K562 (cell line): Measurements from ENCODE around the gene BCAS4. TPM values are rescaled to one million over a fixed set of nuclear protein-coding genes. Genes with fewer than 3 reads are reported as not detected.

Source experiments
- CBX8 ChIP-seq: fragments of 200-600 bp; sonication (generic); IDR thresholded peaks from 2 replicates; pipeline ENCODE4 v1.6.1; 2012; ENCODE audit warnings: borderline replicate concordance, mixed run types, low read depth, mild to moderate bottlenecking, moderate library complexity, mixed read lengths, low read length, control low read depth, inconsistent platforms; ENCODE audit not compliant: poor library complexity, severe bottlenecking; ENCODE audit errors: extremely low read depth
- CCNT2 ChIP-seq: IDR thresholded peaks from 2 replicates; pipeline ENCODE4 v1.6.1; 2011; ENCODE audit warnings: borderline replicate concordance, low read depth, mild to moderate bottlenecking, moderate library complexity, mixed read lengths, low read length; ENCODE audit not compliant: insufficient read length; ENCODE audit errors: extremely low read depth
- ID3 ChIP-seq, 2 experiments: fragments of 250-450 bp in 1 of 2; fragments of 450-650 bp in 1 of 2; sonication (Bioruptor Pico) in 1 of 2; IDR thresholded peaks; 2 replicates each; pipeline versions ENCODE4 v1.6.1 to v1.8.0; 2016 to 2021; ENCODE audit warnings: mild to moderate bottlenecking in 2 of 2, moderate library complexity in 2 of 2, missing compliant biosample characterization in 1 of 2, missing genetic modification characterization in 1 of 2
- KDM2B ChIP-seq: fragments of 250-450 bp; sonication (Bioruptor Pico); IDR thresholded peaks from 2 replicates; pipeline ENCODE4 v1.8.0; 2021; ENCODE audit warnings: mild to moderate bottlenecking, moderate library complexity
- NONO ChIP-seq, 2 experiments: fragments of 200-400 bp in 1 of 2; fragments of 450-650 bp in 1 of 2; formaldehyde crosslinking in 1 of 2; IDR thresholded peaks; 2 replicates each; pipeline ENCODE4 v1.6.1; 2017; ENCODE audit warnings: low read depth in 2 of 2, mild to moderate bottlenecking in 2 of 2, moderate library complexity in 2 of 2, low read length in 1 of 2
- POLR2B ChIP-seq: fragments of 450-650 bp; IDR thresholded peaks from 2 replicates; pipeline ENCODE4 v1.6.1; 2018; ENCODE audit warnings: low read depth; ENCODE audit not compliant: partially characterized antibody
- REST ChIP-seq, 2 experiments: fragments of 450-650 bp; formaldehyde crosslinking in 1 of 2; IDR thresholded peaks; 2 replicates each; pipeline versions ENCODE4 v1.4.0 to v1.6.1; 2014 to 2020; ENCODE audit warnings: mild to moderate bottlenecking in 2 of 2, borderline replicate concordance in 1 of 2, low read depth in 1 of 2
- RFX7 ChIP-seq: fragments of 250-450 bp; sonication (Bioruptor Pico); IDR thresholded peaks from 2 replicates; pipeline ENCODE4 v1.5.1; 2021; ENCODE audit warnings: mild to moderate bottlenecking
- RNF2 ChIP-seq: sonication (generic); IDR thresholded peaks from 2 replicates; pipeline ENCODE4 v1.6.1; 2016
- SMARCA5 ChIP-seq: fragments of 450-650 bp; IDR thresholded peaks from 2 replicates; pipeline ENCODE4 v1.6.1; 2016
- SMARCB1 ChIP-seq: IDR thresholded peaks from 2 replicates; pipeline ENCODE4 v1.6.1; 2011; ENCODE audit warnings: improper control_type of control experiment, low read depth; ENCODE audit not compliant: insufficient read length
- XRCC5 ChIP-seq: fragments of 200-400 bp; formaldehyde crosslinking; IDR thresholded peaks from 2 replicates; pipeline ENCODE4 v1.6.1; 2017; ENCODE audit warnings: low read depth, mild to moderate bottlenecking, low read length
- ZNF184 ChIP-seq: sonication (generic); formaldehyde crosslinking; IDR thresholded peaks from 2 replicates; pipeline ENCODE4 v1.5.0; 2020; ENCODE audit warnings: missing genetic modification reagents
- ZNF253 ChIP-seq: fragments of 250-450 bp; sonication (Bioruptor Pico); conservative IDR thresholded peaks from 2 replicates; pipeline ENCODE4 v1.6.1; 2021; ENCODE audit warnings: mild to moderate bottlenecking
- ZNF354B ChIP-seq: fragments of 250-450 bp; sonication (Bioruptor Pico); IDR thresholded peaks from 2 replicates; pipeline ENCODE4 v1.4.0; 2020
- ZZZ3 ChIP-seq: fragments of 450-650 bp; IDR thresholded peaks from 2 replicates; pipeline ENCODE4 v1.6.1; 2016; ENCODE audit warnings: antibody characterized with exemption, mild to moderate bottlenecking, moderate library complexity
- polyA plus RNA-seq, 8 experiments: library from polyadenylated mRNA; depleted of rRNA in 4 of 8; stranded (reverse) in 5 of 8; unstranded in 3 of 8; fragments of >200 nt; fragmentation: Nextera tagmentation in 2 of 8; fragmentation: Illumina TruSeq in 1 of 8; extraction: Ambion mirVana in 2 of 8; extraction: Trizol in 1 of 8; gene quantifications; 2 replicates each; pipeline versions ENCODE4 v1.2.1 to v1.2.3, GENCODE V29; 2011 to 2014; ENCODE audit warnings: inconsistent platforms in 1 of 8, missing spikeins in 1 of 8
- total RNA-seq, 7 experiments: library from RNA; depleted of rRNA in 6 of 7; stranded (reverse); fragments of >200 nt in 6 of 7; fragmentation: Illumina TruSeq in 2 of 7; extraction: Trizol in 2 of 7; gene quantifications; 2 replicates each; pipeline versions ENCODE4 v1.2.1 to v1.2.3, GENCODE V29; 2011 to 2021; ENCODE audit warnings: low replicate concordance in 1 of 7

The BCAS4 gene
- total and polyA plus RNA-seq, 9 of the 15 experiments (the other 6 are each of a cell fraction or from before 2014, with no cell fraction given): 0.15 to 2.3 (median 0.47) TPM

- TF ChIP-seq ZNF354B (CRISPR knock-in tag) (no peak), ZZZ3 (no peak), KDM2B (CRISPR knock-in tag) (peak; percentile 90; the same call in 1 of the 2 replicates), XRCC5 (no peak), SMARCB1 (no peak), ZNF184 (CRISPR knock-in tag) (no peak), NONO (IDR thresholded peaks at IDR 0.05; ENCODE audit: low read depth in 2 of 2, low read length in 1 of 2) (peak in 1 of 2 experiments; percentile 81; a peak in 2 of 4 replicates), CCNT2 (peak; percentile 81), CBX8 (no peak), ZNF253 (CRISPR knock-in tag) (no peak), POLR2B (no peak), ID3 (CRISPR knock-in tag; IDR thresholded peaks at IDR 0.05) (no peak), ID3 (tag; IDR thresholded peaks at IDR 0.05) (peak; percentile 58; the same call in 1 of the 2 replicates), RNF2 (no peak), SMARCA5 (no peak), REST (IDR thresholded peaks at IDR 0.05; ENCODE audit: borderline replicate concordance) (peak; percentile 54), REST (CRISPR knock-in tag; IDR thresholded peaks at IDR 0.05; ENCODE audit: low read depth) (no peak), RFX7 (CRISPR knock-in tag) (no peak)
Measured at GRCh38 chr20:50794846-50795634, at the start of gene BCAS4 (continued).
